IPS-NIHi7 (cell line): ENCODE measurements around the gene DIP2C.
"Not testable (repeated sequence)": the region's sequence is repeated elsewhere in the genome, so short reads cannot be mapped to it uniquely, and the experiment has no call there.

Experiments
- DNase-seq: peaks from one replicate; pipeline ENCODE4 v3.0.0; 2012; ENCODE audit warnings: mixed read lengths; ENCODE audit errors: extremely low spot score

Gene DIP2C

DNA sequence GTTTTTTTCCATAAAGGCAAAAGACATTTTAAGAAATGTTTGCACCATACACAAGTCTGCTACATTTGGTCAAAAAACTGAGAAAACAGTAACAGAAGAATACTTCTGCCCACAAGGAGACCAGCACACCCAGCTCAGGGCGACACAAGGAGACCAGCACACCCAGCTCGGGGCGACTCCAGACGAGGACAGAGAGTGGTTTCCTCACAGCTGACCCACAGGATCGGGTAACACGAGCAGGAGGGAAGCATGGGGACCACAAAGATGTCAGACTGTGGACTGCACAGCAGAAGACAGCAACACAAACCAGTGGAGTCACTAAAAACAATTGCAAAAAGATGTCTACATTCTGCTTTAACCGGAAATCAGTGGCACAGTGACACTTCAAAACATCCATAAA, 237.6 kb downstream of the DIP2C start:
- DNase-seq: no peak

GRCh38 chr10:451021-451471, 238.4 kb downstream of the DIP2C start:
- DNase-seq: no peak

- DNase-seq: no peak
Observed at GRCh38 chr10:450463-450862, 239.0 kb downstream of the DIP2C start.

DNA sequence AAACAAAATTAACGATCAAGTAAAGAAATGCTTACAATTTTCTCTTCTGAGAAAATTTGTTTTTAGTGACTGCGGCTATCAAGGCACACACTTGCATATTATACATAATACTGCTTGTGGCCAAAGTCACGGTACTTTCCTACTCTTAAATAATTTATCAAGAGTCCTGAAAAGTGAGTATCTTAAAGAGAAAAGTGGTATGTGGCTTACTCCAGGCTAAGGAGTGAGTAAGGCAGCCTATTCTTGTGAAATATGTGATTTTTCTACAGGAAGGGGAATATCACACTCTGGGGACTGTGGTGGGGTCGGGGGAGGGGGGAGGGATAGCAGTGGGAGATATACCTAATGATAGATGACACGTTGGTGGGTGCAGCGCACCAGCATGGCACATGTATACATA, 240.1 kb downstream of the DIP2C start:
- not testable (repeated sequence) for DNase-seq

DNA sequence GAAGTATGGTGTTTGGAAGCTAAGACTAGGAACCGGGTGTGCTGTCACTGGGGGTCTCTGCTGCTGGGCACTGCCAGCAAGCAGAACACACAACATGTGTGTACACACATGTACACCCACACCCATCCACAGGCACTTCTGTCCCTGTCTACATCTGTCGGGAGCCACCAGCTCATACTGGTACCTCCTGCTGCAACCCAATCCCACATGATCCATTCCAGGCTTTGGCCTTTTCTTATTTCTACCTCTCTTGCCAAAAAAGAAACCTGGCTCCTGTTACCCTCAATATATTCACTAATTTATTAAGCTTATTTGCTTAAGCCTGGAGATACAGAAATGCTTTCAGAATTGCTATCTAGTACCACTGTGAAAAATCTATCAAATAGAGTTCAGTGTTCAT, 246.0 kb downstream of the DIP2C start:
- no peak for DNase-seq

- DNase-seq: no peak
Observed at GRCh38 chr10:442209-442608, 247.3 kb downstream of the DIP2C start.

GRCh38 chr10:441659-442058, 247.8 kb downstream of the DIP2C start:
- no peak for DNase-seq

- no peak for DNase-seq
Observed at GRCh38 chr10:440127-440526, 249.3 kb downstream of the DIP2C start.

- no peak for DNase-seq
Observed at GRCh38 chr10:437698-438490, 251.6 kb downstream of the DIP2C start.

GRCh38 chr10:436911-437665, 252.4 kb downstream of the DIP2C start:
- no peak for DNase-seq

- no peak for DNase-seq
Observed at GRCh38 chr10:436013-436697, 253.3 kb downstream of the DIP2C start.

- DNase-seq: no peak
Observed at GRCh38 chr10:435397-435796, 254.1 kb downstream of the DIP2C start.

- DNase-seq: no peak
Observed at GRCh38 chr10:429696-430095, 259.8 kb downstream of the DIP2C start.

DNA sequence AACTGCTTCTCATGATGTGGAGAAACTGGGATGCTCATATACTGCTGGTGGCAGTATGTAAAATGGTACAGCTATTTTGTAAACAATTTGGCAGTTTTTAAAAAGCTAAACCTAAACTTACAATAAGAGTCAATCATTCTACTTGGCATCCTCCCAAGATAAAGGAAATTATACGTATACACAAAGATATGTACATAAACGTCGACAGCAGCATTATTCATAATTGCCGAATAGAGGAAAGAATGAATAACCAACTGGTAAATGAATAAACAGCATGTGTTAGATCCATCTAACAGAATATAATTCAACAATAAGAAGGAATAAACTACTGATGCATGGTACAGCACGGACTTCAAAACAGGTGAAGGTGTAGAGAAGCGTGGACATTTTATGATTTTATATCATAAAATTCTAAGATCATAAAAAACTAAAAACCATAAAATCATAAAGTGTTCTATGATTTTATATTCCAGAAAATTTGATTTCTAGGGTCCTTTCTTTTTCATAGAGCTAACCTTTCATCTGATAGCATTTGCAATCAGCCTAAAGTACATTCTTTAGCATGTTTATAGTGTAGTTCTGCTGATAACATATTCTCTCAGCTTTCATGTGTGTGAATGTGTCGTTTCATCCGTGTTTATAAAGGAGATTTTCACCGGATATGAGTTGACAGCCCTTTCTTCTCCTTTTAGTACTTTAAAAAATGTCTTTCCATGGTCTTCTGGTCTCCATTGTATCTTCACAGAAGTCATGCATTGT, 261.5 kb downstream of the DIP2C start:
- no peak for DNase-seq

- not testable (repeated sequence) for DNase-seq
Observed at GRCh38 chr10:425365-425764, 264.1 kb downstream of the DIP2C start.

GRCh38 chr10:424724-425123, 264.7 kb downstream of the DIP2C start:
- DNase-seq: not testable (repeated sequence)

- DNase-seq: no peak
Observed at GRCh38 chr10:423178-423577, 266.3 kb downstream of the DIP2C start.

DNA sequence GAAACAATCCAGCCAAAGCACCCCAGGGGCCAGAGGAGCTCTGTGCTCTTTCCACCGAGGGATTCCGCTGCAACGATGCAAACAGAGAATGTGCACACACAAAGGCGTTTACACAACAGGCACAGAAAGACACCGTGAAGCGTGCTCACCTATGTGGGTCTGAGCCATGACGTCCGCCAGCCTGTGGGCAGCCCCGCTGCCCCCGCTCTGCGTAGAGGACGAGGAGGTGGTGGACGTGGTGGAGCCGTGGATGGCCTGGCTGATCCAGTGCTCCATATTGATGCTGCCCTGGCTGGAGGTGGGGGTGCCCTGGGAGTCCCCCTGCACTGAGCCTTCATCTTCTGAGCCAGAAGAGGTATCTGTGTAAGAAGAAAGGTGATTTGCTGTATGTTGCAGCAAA, 266.8 kb downstream of the DIP2C start:
- DNase-seq: no peak

DNA sequence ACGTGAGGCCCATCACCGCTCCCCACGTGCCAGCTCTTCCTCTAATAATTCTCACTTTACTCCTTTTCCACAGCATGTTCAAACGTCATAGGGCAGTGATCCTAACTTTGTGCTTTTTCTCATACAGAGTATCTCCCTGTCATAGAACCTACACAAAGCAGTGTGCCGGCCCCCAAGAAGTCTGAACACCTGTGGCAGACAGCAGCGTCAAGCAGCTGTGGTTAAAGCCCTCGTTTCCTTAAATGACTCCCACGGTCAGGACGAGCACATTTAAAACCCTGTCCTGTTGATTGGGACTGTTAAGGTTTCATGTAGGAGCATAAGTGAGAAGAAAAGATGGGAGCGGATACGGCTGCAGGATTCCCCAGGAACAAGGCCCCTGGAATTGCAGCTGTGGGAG, 267.2 kb downstream of the DIP2C start:
- no peak for DNase-seq

DNA sequence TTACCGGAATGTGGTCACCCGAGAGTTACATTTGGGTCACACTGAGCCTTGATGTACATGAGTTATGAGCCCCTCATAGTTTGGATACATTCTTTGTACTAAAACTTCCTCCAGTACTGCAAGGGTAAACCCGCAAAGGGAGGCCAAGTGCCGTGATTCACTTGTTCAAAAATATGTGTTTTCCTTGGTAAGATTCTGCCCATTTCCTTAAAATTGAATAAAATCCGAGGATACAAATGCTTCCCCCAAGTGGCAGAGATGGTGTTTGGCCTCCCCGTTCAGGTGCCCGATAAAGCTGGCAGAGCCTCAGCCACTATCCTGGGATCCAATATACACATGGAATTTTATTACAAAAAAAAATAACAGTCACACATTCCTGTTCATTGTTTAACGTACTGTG, 268.3 kb downstream of the DIP2C start:
- DNase-seq: no peak

DNA sequence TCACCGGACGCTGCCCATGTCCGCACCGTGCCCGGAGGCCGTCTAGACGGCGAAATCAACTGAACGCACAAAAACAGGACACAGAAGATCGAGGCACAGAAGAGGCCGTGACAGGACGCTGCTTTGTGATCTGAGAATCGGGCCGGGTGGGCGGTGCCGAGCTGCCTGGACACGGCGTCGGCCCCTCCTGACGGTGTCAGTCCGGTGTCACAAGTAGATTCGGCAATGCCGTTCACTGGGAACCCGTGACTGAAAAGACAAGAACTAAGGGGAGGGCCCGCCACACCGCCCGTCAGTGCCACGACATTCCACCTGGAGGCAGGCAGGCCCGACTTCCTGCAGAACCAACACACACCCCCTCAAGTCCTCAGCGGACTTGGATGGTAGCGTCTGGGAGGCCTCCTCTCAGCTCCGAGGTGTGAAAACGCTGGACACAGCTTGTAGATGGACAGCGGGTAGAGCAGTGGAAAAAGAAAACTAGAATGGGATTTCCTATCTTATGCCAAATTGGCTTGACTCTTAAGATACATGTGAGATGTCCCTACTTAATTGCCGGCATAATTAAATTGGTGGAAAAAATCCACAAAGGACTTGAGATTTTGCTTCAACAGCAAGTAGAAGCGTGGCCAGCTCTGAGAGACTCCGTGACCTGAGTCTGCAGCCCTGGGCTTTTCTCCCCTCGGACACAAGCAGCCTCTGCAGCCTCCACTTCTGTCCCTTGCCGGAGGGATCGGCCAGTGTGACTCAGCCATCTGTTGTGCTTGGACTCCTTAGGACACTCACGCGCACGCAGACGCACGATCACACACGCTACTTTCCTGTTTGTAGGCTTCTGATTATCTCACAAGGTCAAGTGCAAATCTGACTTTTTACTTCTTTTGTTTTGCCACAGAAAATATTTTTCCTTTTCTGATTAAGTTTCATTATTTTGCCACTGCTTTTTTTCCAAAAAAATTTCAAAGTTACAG, 269.0 kb downstream of the DIP2C start:
- no peak for DNase-seq
